Activated CD4-positive, CD25-positive, alpha-beta regulatory T cell treated with anti-CD3 and anti-CD28 coated beads, Interleukin-2, amount 50 U/mL, for 16 hours (primary cell): ENCODE results near the gene SELP.

Experiments
- DNase-seq: peaks from one replicate; pipeline ENCODE4 v3.0.0-alpha.2; 2020; ENCODE audit warnings: low read depth, low spot score

SELP gene

GRCh38 chr1:169576241-169576934, 53.5 kb downstream of the SELP start:
- no peak for DNase-seq

GRCh38 chr1:169574336-169574735, 55.6 kb downstream of the SELP start:
- DNase-seq = no peak

GRCh38 chr1:169572187-169572586, 57.7 kb downstream of the SELP start:
- no peak for DNase-seq

- no peak for DNase-seq
These were observed 58.5 kb downstream of the SELP start for GRCh38 chr1:169571450-169571849.

- no peak for DNase-seq
These were observed 59.8 kb downstream of the SELP start for GRCh38 chr1:169570172-169570574.

GRCh38 chr1:169568497-169568896, 61.4 kb downstream of the SELP start:
- DNase-seq = no peak

GRCh38 chr1:169565335-169566271, 64.3 kb downstream of the SELP start:
- no peak for DNase-seq

- DNase-seq = no peak
These were observed 66.3 kb downstream of the SELP start for GRCh38 chr1:169563650-169564049.

GRCh38 chr1:169563019-169563615, 66.8 kb downstream of the SELP start:
- DNase-seq = no peak

- DNase-seq = no peak
These were observed 68.2 kb downstream of the SELP start for GRCh38 chr1:169561692-169562091.

- no peak for DNase-seq
These were observed 72.8 kb downstream of the SELP start for GRCh38 chr1:169557131-169557530.

- DNase-seq = no peak
These were observed 79.6 kb downstream of the SELP start for GRCh38 chr1:169550294-169550693.

GRCh38 chr1:169548282-169548681, 81.6 kb downstream of the SELP start:
- DNase-seq = no peak

- peak; percentile 28 for DNase-seq
These were observed 83.6 kb downstream of the SELP start for GRCh38 chr1:169546087-169546995.

GRCh38 chr1:169545472-169545871, 84.5 kb downstream of the SELP start:
- no peak for DNase-seq

- DNase-seq = no peak
These were observed 90.7 kb downstream of the SELP start for GRCh38 chr1:169538998-169539871.
